Neuronal stem cell (in vitro differentiated cells): ENCODE measurements around the gene CACNA2D2.
A peak's percentile ranks its signal among the peaks of the same experiment; 100 is the strongest.

Source experiments
- DNase-seq: peaks from one replicate; pipeline ENCODE4 v3.0.0-alpha.2; 2013; ENCODE audit warnings: low spot score
- H2AFZ ChIP-seq: one replicate; pipeline ENCODE4 v1.6.1; 2013; ENCODE audit warnings: mild to moderate bottlenecking, low read length, inconsistent platforms
- H2AK5ac ChIP-seq: 2 replicates; pipeline ENCODE4 v1.6.1; 2013; ENCODE audit warnings: low read depth, mild to moderate bottlenecking, inconsistent platforms, low read length, moderate library complexity, mixed read lengths
- H2BK120ac ChIP-seq: 2 replicates; pipeline ENCODE4 v1.6.1; 2013; ENCODE audit warnings: low read depth, mild to moderate bottlenecking, inconsistent platforms, low read length, moderate library complexity, mixed read lengths
- H2BK12ac ChIP-seq: one replicate; pipeline ENCODE4 v1.6.1; 2013; ENCODE audit warnings: low read length, inconsistent platforms
- H2BK15ac ChIP-seq: 2 replicates; pipeline ENCODE4 v1.6.1; 2013; ENCODE audit warnings: mild to moderate bottlenecking, low read length, inconsistent platforms, mixed read lengths
- H2BK5ac ChIP-seq: one replicate; pipeline ENCODE4 v1.6.1; 2013; ENCODE audit warnings: inconsistent platforms, mild to moderate bottlenecking, low read length, moderate library complexity
- H3K14ac ChIP-seq: one replicate; pipeline ENCODE4 v1.6.1; 2013; ENCODE audit warnings: low read length, inconsistent platforms
- H3K18ac ChIP-seq: 2 replicates; pipeline ENCODE4 v1.6.1; 2013; ENCODE audit warnings: low read length, inconsistent platforms
- H3K23ac ChIP-seq: 2 replicates; pipeline ENCODE4 v1.6.1; 2013; ENCODE audit warnings: low read depth, mild to moderate bottlenecking, mixed read lengths, low read length, inconsistent platforms; ENCODE audit not compliant: poor library complexity
- H3K27ac ChIP-seq: replicated peaks from 3 replicates; pipeline ENCODE4 v1.5.1; 2013; ENCODE audit warnings: low read length, inconsistent platforms
- H3K27me3 ChIP-seq, 3 experiments: 2 replicates each; pipeline ENCODE4 v1.6.1; 2013; ENCODE audit warnings: low read length in 3 of 3, mild to moderate bottlenecking in 2 of 3, inconsistent platforms in 1 of 3, low read depth in 1 of 3, mixed read lengths in 1 of 3, moderate library complexity in 1 of 3; ENCODE audit not compliant: control insufficient read depth in 3 of 3, insufficient read depth in 3 of 3
- H3K36me3 ChIP-seq, 2 donors: replicated peaks in 1 of 2; 2 replicates each; pipeline ENCODE4 v1.6.1; 2013; ENCODE audit warnings: low read length in 2 of 2; ENCODE audit not compliant: control insufficient read depth in 2 of 2, insufficient read depth in 2 of 2
- H3K4ac ChIP-seq: 2 replicates; pipeline ENCODE4 v1.6.1; 2013; ENCODE audit warnings: inconsistent platforms, mild to moderate bottlenecking, low read length, moderate library complexity
- H3K4me1 ChIP-seq, 2 donors: 1 replicate in 1 of 2; 2 replicates in 1 of 2; pipeline ENCODE4 v1.6.1; 2013; ENCODE audit warnings: low read length in 2 of 2, low read depth in 1 of 2; ENCODE audit not compliant: control insufficient read depth in 2 of 2, insufficient read depth in 1 of 2
- H3K4me2 ChIP-seq: one replicate; pipeline ENCODE4 v1.6.1; 2013; ENCODE audit warnings: mild to moderate bottlenecking, low read length, inconsistent platforms; ENCODE audit not compliant: insufficient read depth, poor library complexity, severe bottlenecking
- H3K4me3 ChIP-seq, 2 donors: 2 replicates each; pipeline ENCODE4 v1.5.1; 2013; ENCODE audit warnings: low read length in 2 of 2, mild to moderate bottlenecking in 2 of 2, inconsistent platforms in 1 of 2, moderate library complexity in 1 of 2
- H3K79me1 ChIP-seq: one replicate; pipeline ENCODE4 v1.6.1; 2013; ENCODE audit warnings: low read depth, mild to moderate bottlenecking, inconsistent platforms, low read length, moderate library complexity
- H3K9ac ChIP-seq: one replicate; pipeline ENCODE4 v1.6.1; 2013; ENCODE audit warnings: mild to moderate bottlenecking, low read depth, low read length, inconsistent platforms; ENCODE audit not compliant: poor library complexity
- H3K9me3 ChIP-seq, 2 donors: replicated peaks in 1 of 2; 2 replicates each; pipeline versions ENCODE3 to v1.6.1; 2013; ENCODE audit warnings: low read length in 2 of 2, mild to moderate bottlenecking in 2 of 2, inconsistent platforms in 1 of 2, low read depth in 1 of 2, mixed read lengths in 1 of 2, moderate library complexity in 1 of 2; ENCODE audit not compliant: control insufficient read depth in 2 of 2, insufficient read depth in 1 of 2
- H4K8ac ChIP-seq: one replicate; pipeline ENCODE4 v1.6.1; 2013; ENCODE audit warnings: low read depth, mild to moderate bottlenecking, inconsistent platforms, low read length, moderate library complexity
- H4K91ac ChIP-seq: one replicate; pipeline ENCODE4 v1.6.1; 2013; ENCODE audit warnings: low read length, low read depth, mild to moderate bottlenecking, inconsistent platforms; ENCODE audit not compliant: poor library complexity
- WGBS, 2 donors: extraction: QIAGEN DNeasy Blood & Tissue Kit; methylation state at CpG; one replicate each; pipeline ENCODE4 v1.1.7; 2013; ENCODE audit warnings: missing lambda C conversion rate in 2 of 2, mixed read lengths in 1 of 2; ENCODE audit not compliant: insufficient read length in 2 of 2, insufficient replicate concordance in 1 of 2; ENCODE audit errors: extremely low coverage in 2 of 2; 5-methylcytosine and 5-hydroxymethylcytosine counted together

CACNA2D2 gene

GRCh38 chr3:50327129-50327528 is 176.3 kb downstream of the CACNA2D2 start:
- Histone ChIP-seq H3K23ac (no peak overlapping the region), H3K4me1 (peaks cover 17% of the 10 kb centered on the region in 2 donors), H2AFZ (no peak overlapping the region), H3K27ac (no peak overlapping the region), H3K4me2 (peak overlapping the region; percentile 94), H2BK5ac (peak overlapping the region; percentile 26), H3K36me3 (peaks cover 39 to 61% of the 10 kb centered on the region in 2 donors), H3K79me1 (peaks cover 10% of the 10 kb centered on the region), H3K4me3 (peak overlapping the region; percentile 74 to 98), H3K14ac (no peak overlapping the region), H3K4ac (no peak overlapping the region), H2BK120ac (no peak overlapping the region), H3K27me3 (no peaks in the 10 kb centered on the region), H2BK15ac (no peak overlapping the region), H4K91ac (no peak overlapping the region), H2AK5ac (no peak overlapping the region), H3K9me3 (no peaks in the 10 kb centered on the region), H4K8ac (no peak overlapping the region), H2BK12ac (no peak overlapping the region), H3K18ac (no peak overlapping the region), H3K9ac (no peak overlapping the region)
- DNase-seq: no peak
- WGBS, 2 donors: no CpG with 5 or more reads among the region's 4 CpGs

GRCh38 chr3:50326182-50326541 is 177.3 kb downstream of the CACNA2D2 start:
- H3K4ac ChIP-seq: no peak overlapping the region
- H2BK5ac ChIP-seq: no peak overlapping the region
- no peak overlapping the region for H2AFZ ChIP-seq
- no peak overlapping the region for H3K23ac ChIP-seq
- no peak for DNase-seq
- no peak overlapping the region for H3K4me2 ChIP-seq
- H3K18ac ChIP-seq: no peak overlapping the region
- no peak overlapping the region for H2BK12ac ChIP-seq
- no peak overlapping the region for H3K27ac ChIP-seq
- no peak overlapping the region for H2BK120ac ChIP-seq
- no peak overlapping the region for H4K8ac ChIP-seq
- no CpG with 5 or more reads among the region's 8 CpGs for WGBS, 2 donors
- H2BK15ac ChIP-seq: no peak overlapping the region
- no peak overlapping the region for H2AK5ac ChIP-seq
- no peak overlapping the region for H3K14ac ChIP-seq
- H3K4me1 ChIP-seq: peaks cover 20% of the 10 kb centered on the region in 2 donors
- H3K9me3 ChIP-seq: no peaks in the 10 kb centered on the region
- H3K4me3 ChIP-seq: no peak overlapping the region
- no peak overlapping the region for H3K9ac ChIP-seq
- peaks cover 10% of the 10 kb centered on the region for H3K79me1 ChIP-seq
- peaks cover 29 to 51% of the 10 kb centered on the region in 2 donors for H3K36me3 ChIP-seq
- H4K91ac ChIP-seq: no peak overlapping the region
- H3K27me3 ChIP-seq: no peaks in the 10 kb centered on the region

GRCh38 chr3:50325497-50326181 is 177.8 kb downstream of the CACNA2D2 start:
- no peak overlapping the region for H2BK5ac ChIP-seq
- H3K36me3 ChIP-seq: peaks cover 24 to 46% of the 10 kb centered on the region in 2 donors
- no CpG with 5 or more reads among the region's 11 CpGs for WGBS, 2 donors

GRCh38 chr3:50325113-50325480 is 178.3 kb downstream of the CACNA2D2 start:
- Histone ChIP-seq H2BK12ac (no peak overlapping the region), H2AFZ (no peak overlapping the region), H2BK15ac (no peak overlapping the region), H3K14ac (no peak overlapping the region), H3K4ac (no peak overlapping the region), H2AK5ac (no peak overlapping the region), H3K23ac (no peak overlapping the region), H3K9me3 (no peaks in the 10 kb centered on the region), H3K4me2 (no peak overlapping the region), H3K9ac (no peak overlapping the region), H2BK120ac (no peak overlapping the region), H3K4me1 (peaks cover 25 to 26% of the 10 kb centered on the region in 2 donors), H2BK5ac (no peak overlapping the region), H3K36me3 (peaks cover 20 to 42% of the 10 kb centered on the region in 2 donors), H3K27ac (no peak overlapping the region), H3K27me3 (no peaks in the 10 kb centered on the region), H3K79me1 (peaks cover 15% of the 10 kb centered on the region), H3K4me3 (no peak overlapping the region), H4K8ac (no peak overlapping the region), H3K18ac (no peak overlapping the region), H4K91ac (no peak overlapping the region)
- WGBS, 2 donors: no CpG with 5 or more reads among the region's 2 CpGs
- DNase-seq: no peak

More at GRCh38 chr3:50325497-50326181, 177.8 kb downstream of the CACNA2D2 start:
- Histone ChIP-seq H3K23ac (no peak overlapping the region), H4K91ac (no peak overlapping the region), H3K4me3 (no peak overlapping the region), H3K4me2 (no peak overlapping the region), H2BK120ac (no peak overlapping the region), H2AK5ac (no peak overlapping the region), H3K18ac (no peak overlapping the region), H3K14ac (no peak overlapping the region), H3K9me3 (no peaks in the 10 kb centered on the region), H3K27ac (no peak overlapping the region), H4K8ac (no peak overlapping the region), H3K9ac (no peak overlapping the region), H3K79me1 (peaks cover 10% of the 10 kb centered on the region), H3K27me3 (no peaks in the 10 kb centered on the region), H3K4ac (no peak overlapping the region), H2BK12ac (no peak overlapping the region), H2AFZ (no peak overlapping the region), H3K4me1 (peaks cover 20 to 21% of the 10 kb centered on the region in 2 donors), H2BK15ac (no peak overlapping the region)
- DNase-seq: no peak
